SK-N-MC (cell line): Measurements from ENCODE around the gene REEP5.

Source experiments
- EZH2 ChIP-seq: fragments of 200-600 bp; sonication (generic); IDR thresholded peaks from one replicate; pipeline ENCODE4 v1.6.1; 2017; ENCODE audit warnings: antibody characterized with exemption
- POLR2AphosphoS5 ChIP-seq: IDR thresholded peaks from 2 replicates; pipeline ENCODE4 v1.6.1; 2012; ENCODE audit warnings: mild to moderate bottlenecking, low read depth, low read length, borderline replicate concordance

GRCh38 chr5:112895682-112896081 lies 26.3 kb downstream of the REEP5 start:
- TF ChIP-seq POLR2AphosphoS5 = no peak
- no peak for TF ChIP-seq EZH2
